Panc1 (cell line): ENCODE results near the gene CORO2B.

Experiments used
- CTCF ChIP-seq: fragments of 450-650 bp; IDR thresholded peaks from 2 replicates; pipeline ENCODE4 v1.5.1; 2017; ENCODE audit warnings: mild to moderate bottlenecking
- POLR2AphosphoS5 ChIP-seq: IDR thresholded peaks from 2 replicates; pipeline ENCODE4 v1.6.1; 2012; ENCODE audit warnings: mild to moderate bottlenecking, low read depth, low read length, moderate library complexity
- SIN3A ChIP-seq: IDR thresholded peaks from 2 replicates; pipeline ENCODE4 v1.6.1; 2012; ENCODE audit warnings: low read depth, mild to moderate bottlenecking, low read length, moderate library complexity, borderline replicate concordance; ENCODE audit not compliant: insufficient read depth

GRCh38 chr15:68732451-68732850, 153.7 kb downstream of the CORO2B start:
- TF ChIP-seq SIN3A = no peak
- TF ChIP-seq CTCF = no peak
- TF ChIP-seq POLR2AphosphoS5 = no peak
